ENCODE data around the gene RNASEL. TPM values are rescaled to one million over a fixed set of nuclear protein-coding genes. Genes with fewer than 3 reads are reported as not detected.

Gene RNASEL
- total and polyA plus RNA-seq, 10 donors: 5.0 to 18.1 (median 13.8) TPM

DNA sequence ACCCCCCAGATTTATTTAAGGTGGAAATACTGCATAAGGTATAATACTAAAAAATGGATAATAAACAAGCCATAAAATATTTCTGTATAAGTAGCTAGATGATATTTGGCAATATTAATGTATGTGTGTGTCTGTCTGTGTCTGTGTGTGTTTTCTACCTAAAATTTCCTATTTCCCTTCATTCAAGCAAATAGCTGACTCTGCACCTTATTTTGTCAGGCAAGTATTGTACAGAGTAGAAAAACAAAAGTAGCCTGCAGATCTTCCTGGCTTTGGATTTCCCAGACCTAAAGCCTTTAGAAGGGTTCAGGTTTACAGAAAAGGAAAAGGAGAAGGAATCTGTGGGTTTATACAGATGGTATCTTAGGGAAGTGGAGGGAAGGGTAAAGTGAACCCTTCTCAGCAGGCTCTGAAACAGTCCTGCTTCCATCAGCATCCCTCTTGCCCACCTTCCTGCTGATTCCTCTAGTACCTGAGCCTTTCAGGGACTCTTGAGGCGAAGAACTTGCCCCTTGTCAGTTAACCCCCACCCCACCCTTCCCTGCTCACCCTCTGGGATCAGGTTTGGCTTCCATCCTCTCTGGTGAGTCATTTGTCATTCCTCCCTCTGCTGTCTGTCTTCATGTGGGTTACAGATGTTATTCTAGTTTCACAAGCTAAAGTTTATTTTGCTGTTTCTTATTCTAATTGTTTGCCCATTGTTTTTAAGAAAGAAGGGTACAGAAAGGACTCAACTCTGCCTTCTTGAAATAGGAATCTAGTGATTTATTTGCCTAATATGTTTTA lies 36.9 kb upstream of the RNASEL start:
- Histone ChIP-seq H3K4me3 (no peak overlapping the region), H3K27me3 (replicated peaks in 1 of 7) (no peaks in the 10 kb centered on the region), H3K36me3 (no peaks in the 10 kb centered on the region), H3K9me3 (peaks cover 0 to 5% (median under 1%) of the 10 kb centered on the region in 8 donors), H3K27ac (no peak overlapping the region), H3K4me1 (peaks cover 8 to 34% (median 25%) of the 10 kb centered on the region in 6 donors)
- intact Hi-C loops (cut with DNase I; ENCODE audit: low total_unique reads): no loop called here
- no peak for DNase-seq
- TF ChIP-seq, protein P1, sequence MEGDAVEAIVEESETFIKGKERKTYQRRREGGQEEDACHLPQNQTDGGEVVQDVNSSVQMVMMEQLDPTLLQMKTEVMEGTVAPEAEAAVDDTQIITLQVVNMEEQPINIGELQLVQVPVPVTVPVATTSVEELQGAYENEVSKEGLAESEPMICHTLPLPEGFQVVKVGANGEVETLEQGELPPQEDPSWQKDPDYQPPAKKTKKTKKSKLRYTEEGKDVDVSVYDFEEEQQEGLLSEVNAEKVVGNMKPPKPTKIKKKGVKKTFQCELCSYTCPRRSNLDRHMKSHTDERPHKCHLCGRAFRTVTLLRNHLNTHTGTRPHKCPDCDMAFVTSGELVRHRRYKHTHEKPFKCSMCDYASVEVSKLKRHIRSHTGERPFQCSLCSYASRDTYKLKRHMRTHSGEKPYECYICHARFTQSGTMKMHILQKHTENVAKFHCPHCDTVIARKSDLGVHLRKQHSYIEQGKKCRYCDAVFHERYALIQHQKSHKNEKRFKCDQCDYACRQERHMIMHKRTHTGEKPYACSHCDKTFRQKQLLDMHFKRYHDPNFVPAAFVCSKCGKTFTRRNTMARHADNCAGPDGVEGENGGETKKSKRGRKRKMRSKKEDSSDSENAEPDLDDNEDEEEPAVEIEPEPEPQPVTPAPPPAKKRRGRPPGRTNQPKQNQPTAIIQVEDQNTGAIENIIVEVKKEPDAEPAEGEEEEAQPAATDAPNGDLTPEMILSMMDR (IDR thresholded peaks at IDR 0.05 in 8 of 11, conservative IDR thresholded peaks at IDR 0.05 in 3 of 11): no peak
- TF ChIP-seq POLR2AphosphoS5 (IDR thresholded peaks at IDR 0.05) (no peak), POLR2A (IDR thresholded peaks at IDR 0.05) (no peak)
- 59 to 89% (median 69%) methylated on average over 1 of the region's 1 CpG for WGBS, 5 donors

DNA sequence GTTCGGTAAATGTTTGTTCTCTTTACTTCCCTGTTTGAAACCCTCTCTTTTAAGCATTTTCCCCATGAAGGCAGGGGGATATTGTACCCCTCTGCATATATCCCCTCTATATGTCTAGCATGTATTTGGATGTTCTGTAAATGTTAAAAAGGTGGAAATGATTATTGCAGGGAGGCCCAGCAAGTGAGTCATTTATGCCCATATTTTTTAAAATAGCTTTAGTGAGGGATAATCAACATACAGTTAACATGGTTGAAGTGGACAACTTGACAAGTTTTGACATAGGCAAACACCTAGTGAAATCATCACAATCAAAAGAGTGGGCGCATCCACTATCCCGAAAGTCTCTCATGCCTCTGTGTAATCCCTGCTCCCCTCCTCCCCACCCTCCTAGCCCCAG lies 36.0 kb upstream of the RNASEL start:
- intact Hi-C loops (cut with DNase I; ENCODE audit: low total_unique reads): no loop called here
- no peak for DNase-seq

DNA sequence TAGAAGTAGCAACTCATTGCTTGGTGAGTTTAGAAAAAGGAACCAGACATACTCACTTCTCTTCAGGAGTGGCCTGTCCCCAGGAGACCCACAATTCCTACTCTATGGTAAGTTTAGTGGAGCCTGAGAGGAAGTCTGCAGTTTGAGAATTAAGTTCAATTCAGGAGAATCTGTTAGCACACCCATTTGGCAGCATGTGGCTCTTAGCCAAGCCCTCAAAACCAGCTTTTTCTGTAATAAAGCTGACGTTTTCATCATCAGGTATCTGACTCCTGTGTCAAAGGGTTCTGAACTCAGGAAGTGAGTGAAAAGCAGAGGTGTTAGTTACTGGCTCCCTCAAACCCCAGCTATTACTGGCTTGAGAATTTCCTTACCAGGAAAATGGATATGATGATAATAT lies 35.5 kb upstream of the RNASEL start:
- Histone ChIP-seq H3K36me3 (no peaks in the 10 kb centered on the region), H3K27me3 (replicated peaks in 1 of 7) (no peaks in the 10 kb centered on the region), H3K9me3 (peaks cover 0 to 10% (median 3%) of the 10 kb centered on the region in 8 donors), H3K4me1 (peaks cover under 1 to 21% (median 15%) of the 10 kb centered on the region in 6 donors), H3K4me3 (no peak overlapping the region), H3K27ac (no peak overlapping the region)
- WGBS, 5 donors: 9 to 32% (median 15%) methylated on average over 1 of the region's 1 CpG
- intact Hi-C loops (cut with DNase I; ENCODE audit: low total_unique reads): no loop called here
- DNase-seq: no peak
- TF ChIP-seq, protein P1 (IDR thresholded peaks at IDR 0.05 in 8 of 11, conservative IDR thresholded peaks at IDR 0.05 in 3 of 11): no peak
- TF ChIP-seq POLR2A (IDR thresholded peaks at IDR 0.05): no peak
- no peak for TF ChIP-seq POLR2AphosphoS5 (IDR thresholded peaks at IDR 0.05)

More for the DNA sequence above, 36.0 kb upstream of the RNASEL start:
- Histone ChIP-seq H3K27me3 (replicated peaks in 1 of 7) (no peaks in the 10 kb centered on the region), H3K4me1 (peaks cover 5 to 26% (median 19%) of the 10 kb centered on the region in 6 donors), H3K36me3 (no peaks in the 10 kb centered on the region), H3K4me3 (no peak overlapping the region), H3K9me3 (peaks cover 0 to 10% (median 3%) of the 10 kb centered on the region in 8 donors), H3K27ac (no peak overlapping the region)
- TF ChIP-seq, protein P1 (IDR thresholded peaks at IDR 0.05 in 8 of 11, conservative IDR thresholded peaks at IDR 0.05 in 3 of 11): no peak
- TF ChIP-seq POLR2A (IDR thresholded peaks at IDR 0.05): no peak
- TF ChIP-seq POLR2AphosphoS5 (IDR thresholded peaks at IDR 0.05): no peak
- WGBS, 5 donors: 81 to 90% (median 87%) methylated on average over 3 of the region's 3 CpGs

DNA sequence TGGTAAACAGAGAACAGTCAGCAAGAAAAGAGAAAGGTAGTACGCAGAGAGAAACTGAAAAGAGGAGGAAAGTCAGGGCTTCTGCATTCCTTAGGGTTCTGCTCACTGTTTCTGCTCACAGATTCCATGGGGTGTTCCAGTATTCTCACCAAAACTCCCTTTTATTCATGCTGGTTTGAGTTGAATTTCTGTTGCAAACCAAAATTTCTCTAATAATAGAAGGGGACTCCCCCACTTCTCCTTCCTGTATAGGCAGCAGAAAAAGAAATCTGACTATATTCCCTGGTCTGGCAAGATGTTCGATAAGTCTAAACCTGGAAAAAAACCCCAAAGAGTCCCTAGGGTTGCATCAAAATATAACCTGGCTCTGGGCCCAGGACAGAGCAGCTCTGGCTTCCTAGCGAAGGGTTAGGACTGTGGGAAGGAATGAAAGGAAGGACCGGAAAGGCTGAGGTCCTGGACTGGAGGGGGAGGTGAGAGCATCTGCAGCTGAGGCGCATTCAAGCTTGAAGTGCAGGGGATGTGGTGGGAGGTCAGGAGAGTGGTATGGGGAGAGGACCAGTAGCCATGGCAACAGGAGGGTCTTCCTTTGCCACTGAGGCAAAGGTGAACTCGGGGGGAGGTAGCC lies 34.0 kb upstream of the RNASEL start:
- no peak for TF ChIP-seq POLR2A (IDR thresholded peaks at IDR 0.05)
- TF ChIP-seq POLR2AphosphoS5 (IDR thresholded peaks at IDR 0.05): peak in 1 of 3 donors; percentile 6
- TF ChIP-seq, protein P1 (IDR thresholded peaks at IDR 0.05 in 8 of 11, conservative IDR thresholded peaks at IDR 0.05 in 3 of 11): no peak
- H3K36me3 ChIP-seq: no peaks in the 10 kb centered on the region
- H3K9me3 ChIP-seq: peaks cover 0 to 10% (median 3%) of the 10 kb centered on the region in 8 donors
- DNase-seq: no peak
- H3K27me3 ChIP-seq (replicated peaks in 1 of 7): no peaks in the 10 kb centered on the region
- intact Hi-C loops (cut with DNase I; ENCODE audit: low total_unique reads): no loop called here
- 51 to 62% (median 60%) methylated on average over 6 of the region's 6 CpGs for WGBS, 5 donors
- peaks cover 0 to 14% (median 9%) of the 10 kb centered on the region in 6 donors for H3K4me1 ChIP-seq
- H3K4me3 ChIP-seq: no peak overlapping the region
- peak overlapping the region in 3 of 8 donors; percentile 25 to 47 (median 30) for H3K27ac ChIP-seq
